ENCODE data around the gene KRT7. TPM values are rescaled to one million over a fixed set of nuclear protein-coding genes. Genes with fewer than 3 reads are reported as not detected.

KRT7 gene
- total RNA-seq, 1 experiment from 2014 or later, result 10.0 TPM

DNA sequence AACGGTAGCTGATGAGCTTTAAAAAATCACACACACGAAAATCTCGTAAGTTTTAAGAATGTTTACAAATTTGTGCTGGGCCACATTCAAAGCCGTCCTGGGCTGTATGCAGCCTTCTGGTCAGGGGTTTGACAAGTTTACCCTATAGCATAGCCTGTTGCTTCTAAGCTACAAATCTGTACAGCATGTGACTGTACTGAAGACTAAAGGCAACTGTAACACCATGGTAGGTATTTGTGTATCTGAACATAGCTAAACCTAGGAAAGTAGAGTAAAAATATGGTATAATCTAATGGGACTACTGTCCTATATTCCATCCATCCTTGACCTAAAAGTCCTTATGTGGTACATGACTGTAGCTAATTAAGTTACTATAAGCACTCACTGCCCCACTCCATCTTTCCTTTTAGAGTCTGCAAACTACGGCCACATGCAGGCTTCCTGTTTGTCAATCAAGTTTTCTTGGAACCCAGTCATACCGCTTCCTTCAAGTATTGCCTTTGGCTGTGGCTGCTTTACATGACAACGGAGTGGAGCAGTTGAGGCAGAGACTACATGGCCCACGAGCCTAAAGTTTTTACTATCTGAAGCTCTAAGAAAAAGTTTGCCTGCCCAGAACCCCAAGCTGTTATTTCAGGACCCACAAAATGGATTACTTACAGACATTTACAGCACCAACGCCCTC, 18.5 kb downstream of the KRT7 start:
- H2BK5ac ChIP-seq (ENCODE audit: insufficient read length, low read length), result no peak overlapping the region
- Mint-ChIP-seq H3K36me3 (ENCODE audit: insufficient read depth in 1 of 3, low read depth in 3 of 3) (no peaks in the 10 kb centered on the region), H3K4me1 (peaks cover 34 to 39% of the 10 kb centered on the region in 2 experiments), H3K4me3 (no peak overlapping the region), H3K27me3 (ENCODE audit: low read depth) (peaks cover 82% of the 10 kb centered on the region), H3K27ac (no peak overlapping the region), H3K9me3 (no peaks in the 10 kb centered on the region)
- H2AK5ac ChIP-seq (ENCODE audit: insufficient read length, low read length), result no peak overlapping the region
- no peak overlapping the region for H2BK15ac ChIP-seq (ENCODE audit: low read depth, low read length)
- H2BK20ac ChIP-seq (ENCODE audit: low read depth, low read length, poor library complexity, severe bottlenecking), result no peak overlapping the region
- no peaks in the 10 kb centered on the region for H4K20me1 ChIP-seq (ENCODE audit: control insufficient read depth, insufficient read depth, insufficient read length)
- no peak overlapping the region for H3K14ac ChIP-seq (ENCODE audit: insufficient read depth, low read length)
- no peaks in the 10 kb centered on the region; the same call in 1 of the 2 replicates for H3K27me3 ChIP-seq (ENCODE audit: insufficient read depth, low read length)
- DNase-seq, result no peak
- H3K27ac ChIP-seq (ENCODE audit: insufficient read length, low read depth, low read length), result no peak overlapping the region
- no peak overlapping the region for H3K4me2 ChIP-seq (ENCODE audit: insufficient read depth, insufficient read length, low read length)
- no peak overlapping the region for H4K8ac ChIP-seq (replicated peaks; ENCODE audit: insufficient read length, low read depth, low read length)
- no peaks in the 10 kb centered on the region for H3K79me1 ChIP-seq (ENCODE audit: insufficient read depth, low read depth, low read length, poor library complexity, severe bottlenecking)
- no peak overlapping the region for H4K91ac ChIP-seq (ENCODE audit: insufficient read length, low read depth, low read length)
- no peak overlapping the region for H2BK12ac ChIP-seq (ENCODE audit: insufficient read length, low read depth, low read length)
- no peak overlapping the region for H3K4ac ChIP-seq (ENCODE audit: low read depth, low read length)
- no peak overlapping the region for H3K23ac ChIP-seq (ENCODE audit: insufficient read length, low read depth, low read length)
- no peak overlapping the region for H2AFZ ChIP-seq (ENCODE audit: low read length)
- H3K18ac ChIP-seq (ENCODE audit: insufficient read length, low read depth, low read length), result no peak overlapping the region
- no peak overlapping the region for H2BK120ac ChIP-seq (ENCODE audit: low read depth, low read length, poor library complexity, severe bottlenecking)
- H3K9me3 ChIP-seq (ENCODE audit: control insufficient read depth, low read depth, low read length), result no peaks in the 10 kb centered on the region
- no peaks in the 10 kb centered on the region for H3K79me2 ChIP-seq (ENCODE audit: insufficient read depth, low read length)
- H3K9ac ChIP-seq (ENCODE audit: extremely low read depth, insufficient read length, low read length), result no peak overlapping the region
- WGBS (ENCODE audit: extremely low coverage, insufficient read length, low lambda C conversion rate), result no CpG with 5 or more reads among the region's 9 CpGs
- TF ChIP-seq, protein P1, sequence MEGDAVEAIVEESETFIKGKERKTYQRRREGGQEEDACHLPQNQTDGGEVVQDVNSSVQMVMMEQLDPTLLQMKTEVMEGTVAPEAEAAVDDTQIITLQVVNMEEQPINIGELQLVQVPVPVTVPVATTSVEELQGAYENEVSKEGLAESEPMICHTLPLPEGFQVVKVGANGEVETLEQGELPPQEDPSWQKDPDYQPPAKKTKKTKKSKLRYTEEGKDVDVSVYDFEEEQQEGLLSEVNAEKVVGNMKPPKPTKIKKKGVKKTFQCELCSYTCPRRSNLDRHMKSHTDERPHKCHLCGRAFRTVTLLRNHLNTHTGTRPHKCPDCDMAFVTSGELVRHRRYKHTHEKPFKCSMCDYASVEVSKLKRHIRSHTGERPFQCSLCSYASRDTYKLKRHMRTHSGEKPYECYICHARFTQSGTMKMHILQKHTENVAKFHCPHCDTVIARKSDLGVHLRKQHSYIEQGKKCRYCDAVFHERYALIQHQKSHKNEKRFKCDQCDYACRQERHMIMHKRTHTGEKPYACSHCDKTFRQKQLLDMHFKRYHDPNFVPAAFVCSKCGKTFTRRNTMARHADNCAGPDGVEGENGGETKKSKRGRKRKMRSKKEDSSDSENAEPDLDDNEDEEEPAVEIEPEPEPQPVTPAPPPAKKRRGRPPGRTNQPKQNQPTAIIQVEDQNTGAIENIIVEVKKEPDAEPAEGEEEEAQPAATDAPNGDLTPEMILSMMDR (conservative IDR thresholded peaks at IDR 0.05), result no peak
- peaks cover 2% of the 10 kb centered on the region; the same call in 1 of the 2 replicates for H3K4me1 ChIP-seq (ENCODE audit: insufficient read depth, low read length)
- H3K56ac ChIP-seq (ENCODE audit: insufficient read length, low read depth, low read length), result no peak overlapping the region
- H3K23me2 ChIP-seq (ENCODE audit: insufficient read length, low read depth, low read length, poor library complexity, severe bottlenecking), result no peaks in the 10 kb centered on the region
- no peak overlapping the region for H3T11ph ChIP-seq (ENCODE audit: low read length)
- no peak overlapping the region for H4K5ac ChIP-seq (ENCODE audit: insufficient read length, low read depth, low read length)
